SK-N-DZ (cell line): ENCODE results near the gene TNIK.
A peak's percentile ranks its signal among the peaks of the same experiment; 100 is the strongest.
"Not testable (repeated sequence)": the region's sequence is repeated elsewhere in the genome, so short reads cannot be mapped to it uniquely, and the experiment has no call there.

Experiments
- DNase-seq: peaks from one replicate; pipeline ENCODE4 v3.0.0-alpha.2; 2015; ENCODE audit warnings: low spot score

The TNIK gene

GRCh38 chr3:171384101-171384891 is 75.9 kb downstream of the TNIK start:
- DNase-seq, result no peak

DNA sequence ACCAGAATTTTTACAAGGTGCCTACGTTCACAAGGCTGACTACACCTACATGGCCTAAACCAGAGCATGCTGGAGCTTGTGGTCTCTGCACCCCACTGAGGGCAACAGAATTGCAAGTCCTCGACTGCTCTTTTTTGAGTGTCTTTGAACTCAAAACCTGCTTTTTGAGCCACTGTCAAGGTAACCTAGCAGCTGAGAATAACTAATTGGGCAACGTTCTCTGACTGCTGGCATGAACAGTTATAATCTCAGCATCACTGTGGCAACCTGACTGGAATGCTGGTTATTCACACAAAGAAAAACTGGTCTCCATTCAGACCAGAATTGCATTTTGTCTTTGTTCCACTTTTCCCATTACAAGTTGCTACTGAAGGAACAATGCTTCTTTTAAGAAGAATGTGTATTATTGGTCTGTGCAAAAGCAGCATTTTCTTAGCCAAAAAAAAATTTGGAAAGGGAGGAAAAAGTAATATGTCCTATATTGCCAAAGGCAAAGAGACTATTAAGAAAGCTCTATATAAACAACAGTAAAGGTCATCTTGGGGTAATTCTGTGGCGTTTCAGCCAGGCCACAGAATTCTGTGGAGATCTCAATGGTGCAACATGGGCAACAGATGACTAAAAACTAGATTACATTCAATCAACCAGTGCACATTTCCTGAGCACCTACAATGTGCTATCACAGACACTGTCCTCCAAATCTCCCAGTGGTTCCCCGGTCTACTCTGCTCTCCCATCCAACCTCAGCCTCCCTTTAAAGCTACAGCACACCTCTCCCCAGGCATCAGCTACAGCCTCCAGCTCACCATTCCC is 76.8 kb downstream of the TNIK start:
- DNase-seq, result no peak

DNA sequence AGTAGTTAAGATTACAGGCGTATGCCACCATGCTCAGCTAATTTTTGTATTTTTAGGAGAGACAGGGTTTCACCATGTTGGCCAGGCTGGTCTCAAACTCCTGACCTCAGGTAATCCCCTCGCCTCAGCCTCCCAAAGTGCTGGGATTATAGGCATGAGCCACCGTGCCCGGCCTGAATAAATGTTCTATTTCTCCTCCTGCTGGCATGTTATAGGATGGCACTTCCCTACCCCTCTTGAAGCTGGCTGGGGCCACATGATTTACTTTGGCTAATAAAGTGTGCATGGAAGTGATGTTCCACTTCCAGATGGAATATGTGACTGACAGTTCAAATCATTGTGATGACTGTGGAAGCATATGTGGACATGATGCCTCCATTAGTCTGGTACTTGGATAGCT is 77.9 kb downstream of the TNIK start:
- not testable (repeated sequence) for DNase-seq

GRCh38 chr3:171380711-171381425 is 79.3 kb downstream of the TNIK start:
- DNase-seq, result no peak

DNA sequence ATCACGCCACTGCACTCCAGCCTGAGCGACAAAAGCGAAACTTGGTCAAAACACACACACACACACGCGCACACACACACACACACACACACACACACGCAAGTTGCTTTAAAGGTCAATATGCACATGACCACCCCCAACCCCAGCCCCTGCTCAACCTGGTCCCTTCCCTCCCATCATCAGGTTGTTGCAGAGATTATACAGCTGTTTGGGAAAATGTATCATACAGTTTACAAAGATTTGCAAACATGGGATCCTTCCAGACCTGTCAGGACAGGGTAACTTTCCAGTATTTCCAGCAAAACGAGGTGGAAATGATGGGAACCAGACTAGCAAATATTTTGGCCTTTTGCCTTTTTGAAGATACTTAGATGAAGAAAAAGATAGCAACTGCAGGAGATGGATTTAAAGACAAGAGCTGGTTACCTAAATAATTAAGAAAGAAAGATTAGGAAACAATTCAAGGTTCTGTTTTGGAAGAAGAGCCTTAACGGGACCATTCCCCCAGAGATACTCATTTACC is 80.2 kb downstream of the TNIK start:
- no peak for DNase-seq

DNA sequence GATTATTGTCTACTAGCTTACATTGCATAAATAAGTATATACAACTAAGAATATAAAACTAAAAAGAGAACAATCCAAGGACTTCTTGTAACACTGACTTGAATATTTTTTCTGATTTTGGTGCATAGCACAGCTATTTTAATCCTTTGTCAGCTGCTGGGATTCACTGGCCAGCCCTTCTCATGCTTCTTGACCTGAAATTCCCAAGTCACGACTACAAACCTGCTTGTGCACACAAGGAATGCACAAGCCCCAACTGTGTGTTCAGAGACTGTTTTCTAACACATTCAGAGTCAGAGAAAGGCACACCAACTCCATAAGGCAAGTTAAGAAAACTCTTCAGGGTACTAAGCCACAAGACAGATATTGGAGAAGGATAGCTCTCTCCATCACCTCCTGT is 80.9 kb downstream of the TNIK start:
- DNase-seq, result no peak

- no peak for DNase-seq
Measured at GRCh38 chr3:171378586-171378985, 81.6 kb downstream of the TNIK start.

DNA sequence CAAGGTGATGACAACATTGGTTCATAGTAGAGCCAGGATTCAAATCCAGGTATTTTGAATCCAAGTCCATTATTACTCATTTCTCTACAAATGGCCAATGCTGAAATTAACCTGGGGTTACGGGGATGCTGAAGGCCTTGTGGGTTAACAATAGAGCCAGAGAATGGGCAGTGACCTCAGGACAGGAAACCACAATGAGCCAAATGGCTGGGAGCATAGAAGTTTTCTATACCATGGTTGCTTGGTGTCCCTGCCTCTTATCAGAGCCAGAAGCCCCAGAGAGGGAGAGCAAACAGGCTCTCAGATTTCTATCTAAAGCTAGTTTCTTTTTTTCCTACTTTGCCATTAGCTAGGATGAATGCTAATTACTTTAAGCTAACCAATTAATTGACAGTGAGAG is 82.3 kb downstream of the TNIK start:
- no peak for DNase-seq

DNA sequence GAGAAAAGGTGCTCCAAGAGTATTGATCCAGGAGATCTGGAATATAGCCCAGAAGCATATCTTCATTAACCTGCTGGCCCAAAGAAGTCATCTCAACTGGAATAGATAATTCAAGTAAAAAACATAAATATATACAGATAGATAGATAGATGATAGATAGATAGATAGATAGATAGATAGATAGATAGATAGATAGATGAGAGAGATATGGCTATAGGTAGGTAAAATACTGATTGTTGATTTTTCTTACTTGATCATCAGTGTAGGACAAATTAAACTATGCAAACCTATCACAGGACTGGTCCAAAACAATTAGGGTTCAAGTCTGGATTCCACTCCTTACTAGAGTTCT is 83.6 kb downstream of the TNIK start:
- DNase-seq, result no peak

GRCh38 chr3:171375666-171376595 is 84.3 kb downstream of the TNIK start:
- DNase-seq, result no peak

DNA sequence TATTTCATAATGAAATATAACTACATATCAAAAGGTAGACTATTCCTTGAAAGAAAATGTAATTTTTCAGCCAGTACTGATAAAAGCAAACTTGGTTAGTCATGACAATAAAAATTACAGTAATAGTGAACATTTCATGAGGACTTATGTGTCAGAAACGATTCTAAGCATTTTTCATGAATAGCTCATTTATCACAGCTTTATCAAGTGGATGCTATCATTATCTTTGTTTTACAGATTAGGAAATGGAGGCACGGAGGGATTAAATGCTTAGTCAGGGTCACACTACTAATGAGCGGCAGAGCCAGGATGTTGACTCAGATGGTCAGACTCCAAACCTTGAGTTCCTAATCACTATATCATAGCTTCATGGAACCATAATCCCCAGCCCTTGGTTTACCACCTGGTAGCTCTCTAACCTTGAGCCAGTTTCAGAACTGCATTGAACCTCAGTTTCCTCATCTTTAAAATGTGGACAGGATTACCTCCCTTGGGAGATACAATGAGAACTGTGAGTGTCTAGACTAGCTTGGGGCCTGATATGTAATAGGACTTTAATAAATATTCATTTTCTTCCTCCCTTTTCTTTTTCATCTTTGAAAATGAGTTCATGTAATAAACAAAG is 85.4 kb downstream of the TNIK start:
- DNase-seq, result no peak

DNA sequence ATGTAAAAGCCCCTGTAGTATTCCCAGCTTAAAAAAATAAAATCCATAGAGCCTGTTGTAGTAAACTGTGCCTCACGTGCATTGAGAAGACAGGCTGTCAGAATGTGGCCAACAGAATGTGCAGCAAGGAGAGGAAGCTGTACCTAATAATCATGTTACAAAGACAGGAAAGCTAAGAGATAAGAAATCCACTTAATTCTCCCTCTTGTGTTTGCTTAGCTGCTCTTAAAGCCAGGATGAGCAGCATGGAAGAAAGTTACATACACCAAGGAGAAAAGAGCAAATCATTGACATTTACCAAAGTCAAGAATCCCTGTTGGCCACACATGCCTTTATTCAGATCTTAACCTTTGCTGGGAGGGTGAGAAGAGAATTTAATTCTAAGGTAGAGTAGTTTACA is 85.9 kb downstream of the TNIK start:
- peak; percentile 45 for DNase-seq

- DNase-seq, result no peak
Measured at GRCh38 chr3:171373711-171374110, 86.5 kb downstream of the TNIK start.

GRCh38 chr3:171372694-171373093 is 87.5 kb downstream of the TNIK start:
- no peak for DNase-seq

DNA sequence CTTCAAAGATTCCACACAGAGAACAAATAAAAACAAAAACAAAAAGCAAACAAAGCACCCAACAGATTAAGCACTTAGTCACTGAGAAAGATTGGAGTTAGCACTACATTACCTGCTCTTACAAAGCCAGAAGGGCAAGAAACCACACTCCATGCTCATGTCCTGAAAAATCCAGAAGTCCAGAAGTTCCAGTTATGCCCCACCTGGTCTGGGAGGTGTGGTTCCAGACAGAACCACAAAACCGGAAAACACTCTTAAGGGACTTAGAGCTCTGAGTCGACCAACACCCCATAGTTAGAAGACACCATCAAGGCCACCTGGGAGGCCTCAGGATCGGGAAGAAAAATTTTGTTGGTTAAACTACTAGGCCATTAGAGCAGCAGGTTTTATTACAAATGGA is 88.9 kb downstream of the TNIK start:
- DNase-seq, result no peak

DNA sequence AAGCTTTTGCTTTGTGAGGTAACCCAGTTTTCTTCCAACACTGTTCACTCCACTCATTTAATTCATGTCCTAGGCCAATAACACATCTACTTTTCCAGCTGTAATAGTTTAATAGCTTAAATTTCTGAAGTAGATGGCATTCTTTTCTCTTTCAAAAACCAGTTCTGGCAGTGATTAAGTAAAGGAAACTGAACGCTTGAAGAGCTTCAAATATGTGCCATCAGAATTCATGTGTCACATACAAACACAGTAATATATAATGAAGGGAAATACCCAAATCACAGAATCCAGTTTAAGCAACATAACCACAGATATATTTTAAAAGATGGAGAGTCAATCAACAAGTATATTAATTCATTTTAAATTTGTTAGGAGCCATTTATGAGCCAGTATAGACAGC is 91.0 kb downstream of the TNIK start:
- DNase-seq, result no peak

DNA sequence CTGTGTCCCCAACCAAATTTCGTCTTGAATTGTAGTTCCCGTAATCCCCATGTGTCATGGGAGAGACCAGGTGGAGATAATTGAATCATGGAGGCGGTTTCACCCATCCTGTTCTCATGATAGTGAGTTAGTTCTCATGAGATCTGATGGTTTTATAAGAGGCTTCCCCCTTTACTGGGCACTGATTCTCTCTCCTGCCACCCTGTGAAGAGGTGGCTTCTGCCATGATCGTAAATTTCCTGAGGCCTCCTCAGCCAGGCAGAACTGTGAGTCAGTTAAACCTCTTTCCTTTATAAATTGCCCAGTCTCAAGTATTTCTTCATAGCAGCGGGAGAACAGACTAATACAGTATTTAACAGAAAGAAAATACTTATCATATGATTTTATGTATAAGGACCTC is 93.5 kb downstream of the TNIK start:
- DNase-seq, result peak; percentile 42

GRCh38 chr3:171366043-171366442 is 94.2 kb downstream of the TNIK start:
- no peak for DNase-seq

DNA sequence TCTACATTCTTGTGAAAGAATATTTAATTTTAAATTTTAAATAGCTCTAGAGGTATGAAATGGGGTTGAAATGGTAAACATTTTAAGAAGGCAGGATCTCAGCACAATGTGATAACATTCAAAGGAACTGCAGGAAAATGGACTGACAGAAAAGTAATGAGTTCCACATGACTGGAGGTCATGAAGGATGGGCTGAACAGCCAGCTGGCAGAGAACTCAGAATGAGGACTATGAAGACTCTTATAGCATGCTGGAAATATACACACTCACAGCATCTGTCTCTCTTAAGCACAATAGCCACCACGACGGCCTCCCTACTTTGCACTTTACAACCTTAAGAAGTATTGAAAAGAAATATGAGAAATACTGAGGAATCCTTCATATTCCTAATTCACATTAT is 94.7 kb downstream of the TNIK start:
- DNase-seq, result no peak

GRCh38 chr3:171364500-171364899 is 95.7 kb downstream of the TNIK start:
- peak; percentile 33 for DNase-seq

- peak; percentile 69 for DNase-seq
Measured at GRCh38 chr3:171363202-171363601, 97.0 kb downstream of the TNIK start.
